ENCODE measurements around the gene TNFSF4. TPM values are rescaled to one million over a fixed set of nuclear protein-coding genes. Genes with fewer than 3 reads are reported as not detected.

Gene TNFSF4
- total and polyA plus RNA-seq, 5 donors, result 0.99 to 2.3 (median 1.5) TPM

DNA sequence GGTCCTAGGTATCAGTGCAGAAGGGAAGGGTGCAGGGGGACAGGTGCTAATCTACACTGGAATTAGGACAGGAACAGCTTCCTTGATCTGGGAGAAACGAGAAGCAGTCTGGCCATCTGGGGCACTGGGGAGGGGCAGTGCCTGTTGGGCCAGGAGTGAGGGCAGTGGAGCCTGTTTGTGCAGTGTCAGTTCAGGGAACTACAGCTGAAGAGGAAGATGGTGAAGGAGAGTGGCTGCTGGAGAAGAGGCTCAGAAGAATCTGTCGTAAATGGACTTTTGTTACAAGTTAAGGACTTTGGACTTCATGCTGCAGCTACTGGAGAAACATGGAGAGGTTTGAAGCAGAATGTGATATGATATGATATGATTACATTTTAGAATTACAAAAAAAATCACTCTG, 3.2 kb upstream of the TNFSF4 start:
- peaks cover 13% of the 10 kb centered on the region for H3K4me1 ChIP-seq (ENCODE audit: control insufficient read depth, insufficient read depth, low read length)
- intact Hi-C loops (cut with DNase I), result no loop called here

DNA sequence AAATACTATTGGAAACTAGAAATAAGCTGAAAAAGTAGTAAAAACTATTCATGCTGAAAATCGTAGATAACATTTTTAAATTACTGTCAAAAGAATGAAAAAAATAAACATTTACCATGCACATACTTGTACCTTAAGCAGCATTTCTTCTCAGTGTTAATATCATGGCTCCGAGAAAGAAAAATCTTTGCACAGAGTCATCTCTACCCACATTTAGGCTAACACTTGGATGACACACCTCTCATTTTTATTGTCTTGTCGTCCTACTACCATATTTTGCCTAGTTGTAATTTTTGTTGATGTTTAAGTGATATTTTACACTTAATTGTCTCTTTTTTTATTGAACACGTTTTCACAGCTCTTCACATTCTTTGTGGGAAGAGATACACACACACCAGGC, 1.7 kb upstream of the TNFSF4 start:
- 69% methylated on average over 4 of the region's 4 CpGs for WGBS
- intact Hi-C loops (cut with DNase I), result loop anchor here (5.0 to 10.0 kb wide), 3 partner anchors 387 to 464 kb away; no protein-coding TSS in a partner anchor
- Histone ChIP-seq H3K27me3 (ENCODE audit: control insufficient read depth, insufficient read depth) (no peaks in the 10 kb centered on the region), H3K9me3 (ENCODE audit: control insufficient read depth, low read length) (no peaks in the 10 kb centered on the region), H3K4me1 (ENCODE audit: control insufficient read depth, insufficient read depth, low read length) (peaks cover 15% of the 10 kb centered on the region), H3K4me3 (ENCODE audit: low read length) (no peak overlapping the region), H3K27ac (ENCODE audit: low read length) (no peak overlapping the region)
- no peak for ATAC-seq
- no peak for DNase-seq

More for the DNA sequence above, 3.2 kb upstream of the TNFSF4 start:
- DNase-seq, result no peak
- Histone ChIP-seq H3K27ac (ENCODE audit: low read length) (no peak overlapping the region), H3K27me3 (ENCODE audit: control insufficient read depth, insufficient read depth) (no peaks in the 10 kb centered on the region), H3K4me3 (ENCODE audit: low read length) (no peak overlapping the region), H3K9me3 (ENCODE audit: control insufficient read depth, low read length) (no peaks in the 10 kb centered on the region)
- 65% methylated on average over 2 of the region's 2 CpGs for WGBS
- ATAC-seq, result no peak

GRCh38 chr1:173208146-173208545, 1.0 kb upstream of the TNFSF4 start:
- 61% methylated on average over 1 of the region's 1 CpG for WGBS

GRCh38 chr1:173205146-173206051, 1.7 kb downstream of the TNFSF4 start:
- no peak overlapping the region for H3K27ac ChIP-seq (ENCODE audit: low read length)
- intact Hi-C loops (cut with DNase I), result loop anchor here (5.0 to 10.0 kb wide), 3 partner anchors 383 to 461 kb away; no protein-coding TSS in a partner anchor
- no peaks in the 10 kb centered on the region for H3K9me3 ChIP-seq (ENCODE audit: control insufficient read depth, low read length)
- H3K4me1 ChIP-seq (ENCODE audit: control insufficient read depth, insufficient read depth, low read length), result peaks cover 9% of the 10 kb centered on the region
- 23% methylated on average over 7 of the region's 7 CpGs for WGBS
- H3K27me3 ChIP-seq (ENCODE audit: control insufficient read depth, insufficient read depth), result no peaks in the 10 kb centered on the region
- DNase-seq, result peak in 1 of 3 donors; percentile 41
- no peak overlapping the region for H3K4me3 ChIP-seq (ENCODE audit: low read length)
- peak; percentile 73 for ATAC-seq

More at GRCh38 chr1:173208146-173208545, 1.0 kb upstream of the TNFSF4 start:
- Histone ChIP-seq H3K27ac (ENCODE audit: low read length) (no peak overlapping the region), H3K4me1 (ENCODE audit: control insufficient read depth, insufficient read depth, low read length) (peaks cover 15% of the 10 kb centered on the region), H3K4me3 (ENCODE audit: low read length) (no peak overlapping the region), H3K9me3 (ENCODE audit: control insufficient read depth, low read length) (no peaks in the 10 kb centered on the region), H3K27me3 (ENCODE audit: control insufficient read depth, insufficient read depth) (no peaks in the 10 kb centered on the region)
- DNase-seq, result no peak
- intact Hi-C loops (cut with DNase I), result loop anchor here (5.0 to 10.0 kb wide), 3 partner anchors 386 to 463 kb away; no protein-coding TSS in a partner anchor
- ATAC-seq, result no peak

DNA sequence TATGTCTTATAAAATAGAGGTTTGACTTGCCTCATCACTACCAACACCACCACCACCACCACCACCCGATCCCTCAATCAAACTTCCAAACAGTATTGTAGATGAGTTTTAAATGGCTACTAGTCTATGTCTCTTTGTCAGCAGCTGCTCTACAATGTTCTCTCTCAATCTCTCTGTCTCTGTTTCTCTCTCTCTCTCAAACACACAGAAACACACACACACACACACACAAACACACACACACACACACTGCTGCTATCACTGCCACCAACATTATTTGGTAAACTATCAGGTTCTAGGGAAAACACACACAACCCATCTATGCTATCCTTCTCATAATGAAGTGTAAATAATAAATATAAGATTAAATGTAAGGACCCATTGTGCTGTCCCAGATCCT, 2.4 kb downstream of the TNFSF4 start:
- peaks cover 9% of the 10 kb centered on the region for H3K4me1 ChIP-seq (ENCODE audit: control insufficient read depth, insufficient read depth, low read length)
- no peak for ATAC-seq

GRCh38 chr1:173202424-173203145, 4.5 kb downstream of the TNFSF4 start:
- H3K27me3 ChIP-seq (ENCODE audit: control insufficient read depth, insufficient read depth), result no peaks in the 10 kb centered on the region
- no peak overlapping the region for H3K27ac ChIP-seq (ENCODE audit: low read length)
- H3K9me3 ChIP-seq (ENCODE audit: control insufficient read depth, low read length), result no peaks in the 10 kb centered on the region
- intact Hi-C loops (cut with DNase I), result loop anchor here (5.0 to 10.0 kb wide), 3 partner anchors 375 to 458 kb away; no protein-coding TSS in a partner anchor
- 25% methylated on average over 5 of the region's 5 CpGs for WGBS
- H3K4me3 ChIP-seq (ENCODE audit: low read length), result no peak overlapping the region
- ATAC-seq (peak; percentile 57 to 75), DNase-seq (no peak)
- H3K4me1 ChIP-seq (ENCODE audit: control insufficient read depth, insufficient read depth, low read length), result peaks cover 9% of the 10 kb centered on the region

More for the DNA sequence above, 2.4 kb downstream of the TNFSF4 start:
- intact Hi-C loops (cut with DNase I), result loop anchor here (5.0 to 10.0 kb wide), 4 partner anchors 377 to 460 kb away; no protein-coding TSS in a partner anchor
- H3K9me3 ChIP-seq (ENCODE audit: control insufficient read depth, low read length), result no peaks in the 10 kb centered on the region
- H3K27me3 ChIP-seq (ENCODE audit: control insufficient read depth, insufficient read depth), result no peaks in the 10 kb centered on the region
- WGBS, result 64% methylated on average over 1 of the region's 1 CpG
- no peak for DNase-seq
- H3K4me3 ChIP-seq (ENCODE audit: low read length), result no peak overlapping the region
- H3K27ac ChIP-seq (ENCODE audit: low read length), result no peak overlapping the region

DNA sequence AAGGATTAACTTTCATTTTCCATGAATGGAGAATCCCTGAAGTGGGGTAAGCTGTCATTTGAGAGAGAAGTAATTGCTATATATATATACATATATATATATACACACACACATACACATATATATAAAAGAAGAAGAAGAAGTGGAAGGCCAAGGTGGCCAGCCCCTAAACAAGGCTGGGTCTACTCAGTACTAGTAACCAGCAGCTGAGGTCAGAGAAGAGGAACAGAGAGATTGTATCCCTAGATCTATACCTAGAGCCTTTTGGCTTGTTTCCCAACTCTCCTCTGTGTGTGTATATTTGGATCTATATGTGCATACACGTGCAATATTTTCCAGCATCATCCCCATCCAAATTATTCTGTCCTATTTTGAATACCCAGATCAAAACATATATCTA, 5.2 kb downstream of the TNFSF4 start:
- intact Hi-C loops (cut with DNase I), result loop anchor here (5.0 to 10.0 kb wide), 3 partner anchors 375 to 457 kb away; no protein-coding TSS in a partner anchor
- peaks cover 9% of the 10 kb centered on the region for H3K4me1 ChIP-seq (ENCODE audit: control insufficient read depth, insufficient read depth, low read length)
- no peak overlapping the region for H3K27ac ChIP-seq (ENCODE audit: low read length)
- DNase-seq (no peak), ATAC-seq (no peak)
- no peaks in the 10 kb centered on the region for H3K9me3 ChIP-seq (ENCODE audit: control insufficient read depth, low read length)
- H3K4me3 ChIP-seq (ENCODE audit: low read length), result no peak overlapping the region
- no peaks in the 10 kb centered on the region for H3K27me3 ChIP-seq (ENCODE audit: control insufficient read depth, insufficient read depth)
- 58% methylated on average over 1 of the region's 1 CpG for WGBS

- H3K4me1 ChIP-seq (ENCODE audit: control insufficient read depth, insufficient read depth, low read length), result no peaks in the 10 kb centered on the region
- intact Hi-C loops (cut with DNase I), result loop anchor here in 1 of 4 donors (5.0 kb wide), 1 partner anchor 368 kb away; no protein-coding TSS in a partner anchor
- DNase-seq (no peak), ATAC-seq (no peak)
- no peak overlapping the region for H3K27ac ChIP-seq (ENCODE audit: low read length)
- no peak overlapping the region for H3K4me3 ChIP-seq (ENCODE audit: low read length)
- H3K27me3 ChIP-seq (ENCODE audit: control insufficient read depth, insufficient read depth), result no peaks in the 10 kb centered on the region
- H3K9me3 ChIP-seq (ENCODE audit: control insufficient read depth, low read length), result no peaks in the 10 kb centered on the region
- 83% methylated on average over 5 of the region's 5 CpGs for WGBS
These were observed 11.5 kb downstream of the TNFSF4 start for GRCh38 chr1:173195596-173196088.

DNA sequence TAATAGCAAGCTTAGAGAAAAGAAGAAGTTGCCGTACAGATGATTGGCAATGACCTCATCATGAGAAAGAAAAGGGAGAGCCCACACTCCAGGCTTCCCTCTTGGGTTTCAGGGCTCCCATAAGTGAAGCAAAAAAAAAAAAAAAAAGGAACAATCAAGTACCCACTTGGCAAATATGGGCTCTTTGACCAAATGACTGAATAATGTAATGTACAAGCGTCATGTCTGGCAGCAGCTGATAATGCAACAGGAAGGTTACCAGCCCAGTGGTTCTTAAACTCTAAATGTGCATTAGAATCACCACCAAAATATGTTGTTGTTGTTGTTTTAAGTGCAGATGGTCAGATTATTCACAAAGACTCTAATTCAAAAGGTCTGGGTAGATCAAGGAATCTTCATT, 13.5 kb downstream of the TNFSF4 start:
- 81% methylated on average over 2 of the region's 2 CpGs for WGBS
- intact Hi-C loops (cut with DNase I), result no loop called here
- DNase-seq (no peak), ATAC-seq (no peak)
- Histone ChIP-seq H3K4me3 (ENCODE audit: low read length) (no peak overlapping the region), H3K27ac (ENCODE audit: low read length) (no peak overlapping the region), H3K4me1 (ENCODE audit: control insufficient read depth, insufficient read depth, low read length) (peaks cover 6% of the 10 kb centered on the region), H3K27me3 (ENCODE audit: control insufficient read depth, insufficient read depth) (no peaks in the 10 kb centered on the region), H3K9me3 (ENCODE audit: control insufficient read depth, low read length) (no peaks in the 10 kb centered on the region)

DNA sequence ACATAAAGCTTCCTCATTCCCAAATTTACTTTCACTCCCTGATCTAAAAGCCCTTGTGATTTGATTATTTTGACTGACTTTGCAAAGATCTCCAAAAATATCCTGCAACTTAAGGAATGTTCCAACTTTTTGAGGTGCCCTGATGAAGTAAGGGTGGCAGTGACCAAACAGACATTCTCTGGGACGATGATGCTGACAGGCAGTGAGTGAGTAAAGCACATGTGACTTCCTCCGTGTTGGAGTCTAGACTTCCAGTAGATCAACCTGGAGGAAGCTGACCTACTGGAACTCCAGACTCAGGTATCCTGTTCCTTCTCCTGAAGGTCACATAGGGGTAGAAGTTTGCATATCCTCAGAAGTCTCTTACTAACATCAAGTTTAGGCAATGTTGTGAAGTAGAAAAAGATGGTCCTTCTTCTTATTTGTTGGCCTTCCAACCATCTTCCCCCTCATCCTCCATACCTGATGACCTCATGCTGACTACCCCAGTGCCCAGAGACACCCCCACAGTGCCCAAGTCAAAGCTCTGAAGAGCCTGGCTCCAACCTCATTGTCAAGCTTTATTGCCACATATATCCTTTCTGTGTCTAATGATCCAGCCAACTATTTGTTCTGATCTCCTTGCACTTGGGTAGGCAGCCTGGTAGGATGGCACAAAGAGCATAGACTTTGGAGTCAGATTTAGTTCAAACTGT, 16.0 kb downstream of the TNFSF4 start:
- no peak overlapping the region for H3K4me3 ChIP-seq (ENCODE audit: low read length)
- ATAC-seq (peak in 1 of 2 donors; percentile 28), DNase-seq (no peak)
- intact Hi-C loops (cut with DNase I), result no loop called here
- H3K9me3 ChIP-seq (ENCODE audit: control insufficient read depth, low read length), result no peaks in the 10 kb centered on the region
- H3K27me3 ChIP-seq (ENCODE audit: control insufficient read depth, insufficient read depth), result no peaks in the 10 kb centered on the region
- peaks cover 6% of the 10 kb centered on the region for H3K4me1 ChIP-seq (ENCODE audit: control insufficient read depth, insufficient read depth, low read length)
- WGBS, result 25% methylated on average over 2 of the region's 2 CpGs
- H3K27ac ChIP-seq (ENCODE audit: low read length), result peak overlapping the region; percentile 65
